ENCODE measurements around the gene UNK.
"Not testable (repeated sequence)": the region's sequence is repeated elsewhere in the genome, so short reads cannot be mapped to it uniquely, and the experiment has no call there.

The UNK gene

GRCh38 chr17:75773808-75774470 lies 10.7 kb upstream of the UNK start:
- DNase-seq = no peak

GRCh38 chr17:75774471-75774990 lies 10.1 kb upstream of the UNK start:
- no peak for DNase-seq

DNA sequence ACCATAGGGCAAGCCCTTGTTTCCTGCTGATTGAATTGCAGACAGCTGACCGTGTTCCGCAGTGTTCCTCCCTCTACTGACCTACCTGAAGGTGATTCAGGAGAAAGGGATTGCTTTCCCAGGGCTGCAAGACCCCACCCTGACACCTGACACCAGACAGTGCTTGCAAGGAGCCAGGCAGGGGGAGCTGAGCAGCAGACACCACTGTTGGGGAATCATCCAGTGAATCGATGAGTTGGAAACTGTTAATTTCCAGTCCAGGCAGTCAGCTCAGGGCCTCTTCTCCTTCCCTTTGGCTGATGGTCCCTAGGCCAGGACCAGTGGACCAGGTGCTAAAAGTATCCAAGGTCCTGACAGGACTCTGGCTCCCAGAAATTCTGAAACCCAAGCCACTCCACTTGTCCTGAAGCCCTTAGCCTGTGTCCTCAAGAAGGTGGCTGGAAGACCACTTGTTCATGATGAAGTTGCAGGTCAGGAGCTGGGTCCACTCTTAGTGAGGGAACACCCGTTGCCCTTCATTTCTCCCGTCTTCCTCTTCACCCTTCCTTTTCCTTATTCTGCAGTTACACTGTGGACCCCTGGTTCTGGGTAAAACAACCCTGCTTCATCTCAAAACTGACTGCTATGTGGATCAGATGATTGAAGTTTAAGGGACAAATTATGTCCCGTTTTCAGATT lies 9.5 kb upstream of the UNK start:
- no peak for DNase-seq

DNA sequence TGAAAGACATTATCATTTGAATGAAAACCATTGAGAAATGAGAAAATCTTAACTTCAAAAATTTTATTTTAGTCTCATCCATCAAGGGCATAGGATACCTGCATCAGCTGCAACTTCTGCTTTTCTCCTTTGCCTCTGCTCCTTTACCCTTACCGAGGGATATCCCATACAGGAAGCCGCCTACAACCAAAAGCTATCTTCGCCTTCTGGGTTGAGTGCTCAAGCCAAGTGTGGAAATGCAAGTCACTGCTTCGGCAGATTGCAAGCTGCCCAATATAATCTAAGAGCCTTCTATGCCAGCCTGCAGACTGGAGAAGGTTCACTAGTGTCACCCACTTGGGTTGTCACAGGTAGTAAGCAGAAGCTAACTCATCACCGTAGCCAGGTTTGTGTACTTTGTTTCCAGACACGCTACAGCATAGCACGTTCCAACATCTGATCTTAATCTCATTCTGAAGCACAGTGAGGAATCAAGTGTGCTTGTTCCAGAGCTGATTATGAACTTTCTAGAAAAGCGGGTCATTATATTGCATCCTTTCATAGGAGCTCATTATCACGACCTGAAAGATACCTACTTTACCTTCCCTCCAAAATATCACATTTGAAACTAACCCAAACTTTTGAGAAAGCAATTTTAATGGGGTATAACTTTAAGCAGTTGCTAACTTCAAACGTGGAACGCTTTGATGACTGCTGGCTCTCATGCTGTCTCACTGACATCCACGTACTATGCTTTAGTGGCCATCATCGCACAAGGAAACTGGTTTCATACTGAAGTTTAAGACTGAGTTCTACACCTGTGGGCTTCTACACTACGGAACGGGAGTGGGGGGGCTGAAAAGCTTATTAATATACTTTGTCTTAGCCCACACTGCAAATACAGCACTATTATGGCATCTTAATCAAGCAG lies 8.0 kb upstream of the UNK start:
- no peak for DNase-seq

GRCh38 chr17:75777296-75777922 lies 7.2 kb upstream of the UNK start:
- no peak for DNase-seq

DNA sequence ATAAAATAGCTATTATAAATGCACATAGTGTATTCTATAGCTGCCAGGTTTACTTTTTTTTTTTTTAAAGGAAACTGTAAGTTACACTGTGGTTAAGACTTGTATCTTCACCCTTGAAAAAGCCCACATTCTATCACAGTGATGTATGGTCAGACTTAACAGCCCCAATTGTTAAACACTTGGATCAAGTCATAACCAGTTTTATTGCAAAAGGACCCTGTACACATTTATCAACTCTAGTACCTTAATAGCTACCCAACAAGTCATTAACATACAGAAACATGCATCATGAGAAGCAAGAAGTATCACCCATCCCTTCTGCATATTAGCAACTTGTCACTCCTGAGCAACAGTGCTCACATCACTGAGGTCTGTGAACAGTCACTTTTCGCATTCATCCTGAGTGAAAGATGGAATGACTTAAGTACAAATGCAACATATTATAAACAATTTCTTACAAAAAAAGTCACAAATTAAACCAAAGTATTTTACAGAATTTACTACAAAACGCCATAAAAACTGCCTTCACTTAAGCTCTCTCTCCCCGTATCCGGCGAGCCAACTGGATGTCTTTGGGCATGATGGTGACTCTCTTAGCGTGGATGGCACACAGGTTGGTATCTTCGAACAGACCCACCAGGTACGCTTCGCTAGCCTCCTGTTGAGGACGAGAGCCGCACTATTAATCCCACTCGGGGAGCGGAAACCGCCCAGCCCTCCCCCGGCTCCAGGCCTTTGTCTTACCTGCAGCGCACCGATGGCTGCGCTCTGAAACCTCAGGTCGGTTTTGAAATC lies 6.3 kb upstream of the UNK start:
- not testable (repeated sequence) for DNase-seq

GRCh38 chr17:75778861-75779249 lies 5.8 kb upstream of the UNK start:
- no peak for DNase-seq

GRCh38 chr17:75779250-75779986 lies 5.2 kb upstream of the UNK start:
- peak; percentile 93 for DNase-seq

- no peak for DNase-seq
Measured at GRCh38 chr17:75779987-75780889, 4.4 kb upstream of the UNK start.

GRCh38 chr17:75783069-75783783 lies 1.4 kb upstream of the UNK start:
- no peak for DNase-seq

DNA sequence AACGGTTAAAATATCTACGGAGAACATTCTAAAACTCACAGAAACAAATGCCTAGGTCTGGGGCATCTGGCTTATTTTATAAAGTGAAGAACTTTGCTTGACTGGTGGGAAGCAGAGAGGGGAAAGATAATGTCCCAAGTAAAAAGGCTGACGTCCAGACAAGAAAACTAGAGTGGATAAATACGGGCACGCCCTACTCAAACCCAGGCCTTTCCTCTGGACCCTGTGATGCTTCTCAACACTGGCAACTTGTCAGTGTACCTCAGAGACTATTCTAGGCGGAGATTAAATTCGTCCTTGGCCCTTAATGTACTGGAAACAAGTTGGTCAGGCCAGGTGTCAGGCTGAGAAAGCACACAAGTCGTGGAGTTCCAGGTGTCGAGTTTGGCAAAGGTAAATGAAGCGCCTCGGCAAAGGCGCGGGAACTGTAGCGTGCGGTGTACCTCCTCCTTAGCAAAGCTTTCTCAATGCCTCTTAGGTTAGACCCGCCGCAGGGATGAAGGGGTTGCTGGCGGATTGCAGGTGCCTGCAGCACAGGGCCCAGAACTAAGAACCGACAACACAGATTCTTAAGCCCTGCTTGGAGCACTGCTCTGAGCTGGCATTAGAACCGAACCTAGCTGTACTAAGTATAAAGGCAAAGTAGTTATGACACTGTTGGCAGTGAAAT lies 668 bp upstream of the UNK start:
- no peak for DNase-seq

DNA sequence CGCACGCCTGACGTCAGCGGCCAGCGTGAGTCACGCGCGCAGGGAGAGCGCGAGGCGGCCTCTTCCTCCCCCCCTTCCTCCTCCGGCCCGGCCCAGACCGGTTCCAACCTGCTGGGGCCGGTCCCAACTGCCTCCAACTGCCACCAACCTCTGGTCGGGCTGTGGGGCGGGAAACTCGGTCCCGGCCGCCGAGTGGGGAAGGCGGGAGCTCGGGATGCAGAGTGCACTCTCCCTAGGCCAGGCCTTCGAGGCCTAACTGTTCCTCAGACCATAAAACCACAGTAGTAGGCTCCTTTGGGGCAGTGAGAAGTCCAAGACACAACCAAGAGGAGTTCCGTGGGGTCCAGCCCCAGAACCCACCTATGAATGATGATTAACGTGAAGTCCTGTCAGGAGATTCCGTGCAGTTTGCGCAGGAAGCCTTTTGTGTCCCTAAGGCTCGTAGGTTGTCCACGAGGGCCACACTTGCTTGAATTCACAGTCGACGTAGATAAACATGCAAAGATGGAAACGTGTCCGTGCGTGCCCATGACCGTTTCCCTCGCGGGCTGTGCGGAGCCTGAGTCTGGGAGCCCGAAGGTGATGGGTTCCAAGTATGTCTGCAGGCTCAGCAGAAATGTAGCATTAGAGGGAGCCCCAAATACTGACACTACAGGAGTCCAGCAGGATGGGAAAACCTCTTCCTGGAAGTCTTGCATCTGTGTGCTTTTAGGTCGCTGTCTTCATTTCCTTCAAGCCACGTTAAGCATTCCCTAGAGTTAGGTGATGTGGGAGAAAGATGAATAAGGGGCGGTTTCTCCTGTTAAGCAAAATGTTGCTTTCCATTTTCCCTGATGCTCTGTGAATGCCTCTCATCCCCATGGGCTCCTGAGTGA lies 647 bp downstream of the UNK start:
- peak; percentile 23 for DNase-seq

GRCh38 chr17:75791254-75791653 lies 6.6 kb downstream of the UNK start:
- no peak for DNase-seq

DNA sequence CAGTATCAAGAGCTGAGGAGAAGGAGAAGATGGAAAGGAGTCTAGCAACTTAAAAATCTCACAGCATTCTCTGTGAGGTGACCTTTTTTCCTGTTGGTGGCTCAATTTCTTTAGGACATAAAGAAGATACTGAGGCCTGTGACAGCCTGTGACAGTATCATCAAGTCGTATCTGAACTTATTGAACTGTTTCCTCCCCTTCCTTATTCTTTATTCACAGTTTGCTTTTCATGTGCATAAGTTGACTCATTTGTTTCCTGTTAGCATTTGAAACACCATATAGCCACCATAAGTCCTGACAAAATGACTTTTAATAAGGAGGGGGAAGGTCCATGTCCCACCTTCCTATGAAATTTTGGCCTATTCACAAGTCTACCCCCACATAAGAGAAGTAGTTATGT lies 8.9 kb downstream of the UNK start:
- no peak for DNase-seq

GRCh38 chr17:75795820-75796607 lies 11.4 kb downstream of the UNK start:
- no peak for DNase-seq

GRCh38 chr17:75799402-75799801 lies 14.8 kb downstream of the UNK start:
- DNase-seq = no peak

DNA sequence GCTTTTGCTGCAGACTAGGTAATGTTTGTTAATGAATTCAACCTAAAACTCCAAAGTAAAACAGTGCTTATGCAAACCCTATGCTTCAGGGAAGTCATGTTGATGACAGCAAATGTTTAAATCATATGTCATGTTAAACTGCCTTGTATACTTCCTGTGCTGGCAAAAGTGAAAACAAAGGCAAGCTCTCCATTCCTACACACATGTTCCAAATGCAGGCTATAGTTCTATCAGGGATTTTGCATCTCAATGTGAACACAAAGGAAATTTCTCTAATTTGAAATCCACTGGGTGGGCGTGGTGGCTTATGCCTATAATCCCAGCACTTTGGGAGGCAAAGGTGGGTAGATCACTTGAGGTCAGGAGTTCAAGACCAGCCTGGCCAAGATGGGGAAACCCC lies 19.3 kb downstream of the UNK start:
- no peak for DNase-seq

All from activated CD4-positive, alpha-beta T cell treated with anti-CD3 and anti-CD28 coated beads for 1 hour (primary cell).